GM19438 (cell line): Measurements from ENCODE around the gene TCTN1.
A peak's percentile ranks its signal among the peaks of the same experiment; 100 is the strongest.
"Not testable (repeated sequence)": the region's sequence is repeated elsewhere in the genome, so short reads cannot be mapped to it uniquely, and the experiment has no call there.

Source experiments
- ATAC-seq: cut with Tn5 transposase; IDR thresholded peaks from one replicate; pipeline ENCODE4 v1.9.1; 2021; ENCODE audit warnings: low read depth; ENCODE audit not compliant: unreplicated experiment

TCTN1 gene

GRCh38 chr12:110637869-110638441 lies 24.0 kb downstream of the TCTN1 start:
- no peak for ATAC-seq

DNA sequence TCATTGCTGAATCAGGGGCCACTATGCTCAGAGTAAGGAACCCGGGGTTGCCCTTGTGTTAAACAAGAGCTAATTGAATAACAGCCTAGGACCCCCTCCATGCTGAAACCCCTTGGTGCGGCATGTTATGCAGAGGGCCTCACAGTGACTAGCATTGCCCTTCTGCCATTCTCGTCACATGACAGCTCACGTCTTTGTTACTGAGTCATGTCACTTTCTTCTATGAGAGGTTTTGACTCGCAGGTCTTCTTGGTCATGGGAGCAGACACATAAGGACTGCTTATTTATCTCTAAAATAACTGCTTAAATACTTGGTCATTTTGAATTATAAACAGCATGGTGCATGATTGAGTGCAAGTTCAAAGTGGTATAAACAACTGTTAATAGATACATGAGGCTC lies 24.9 kb downstream of the TCTN1 start:
- no peak for ATAC-seq

GRCh38 chr12:110639336-110640141 lies 25.6 kb downstream of the TCTN1 start:
- no peak for ATAC-seq

GRCh38 chr12:110640275-110641025 lies 26.5 kb downstream of the TCTN1 start:
- no peak for ATAC-seq

DNA sequence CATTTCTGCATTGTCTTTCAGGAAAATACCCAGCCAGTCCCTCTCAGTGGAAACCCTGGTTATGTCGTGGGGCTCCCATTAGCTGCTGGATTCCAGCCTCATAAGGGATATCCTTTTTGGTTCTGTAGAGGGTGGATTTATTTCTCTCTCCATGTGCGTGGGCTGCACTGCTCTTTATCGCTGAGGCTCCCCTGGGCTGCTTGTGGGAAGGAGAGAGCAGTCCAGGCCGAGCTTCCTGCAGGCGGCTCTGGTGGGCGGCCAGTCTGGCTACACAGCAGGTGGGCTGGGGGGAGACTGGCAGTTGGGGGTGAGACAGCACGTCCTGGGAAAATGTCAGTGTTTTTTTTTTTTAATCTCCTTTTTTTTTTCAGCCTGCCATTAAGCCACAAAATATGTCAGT lies 27.6 kb downstream of the TCTN1 start:
- no peak for ATAC-seq

GRCh38 chr12:110647631-110648040 lies 33.7 kb downstream of the TCTN1 start:
- peak; percentile 60 for ATAC-seq

- no peak for ATAC-seq
Measured at GRCh38 chr12:110649341-110649847, 35.5 kb downstream of the TCTN1 start.

GRCh38 chr12:110654238-110654637 lies 40.3 kb downstream of the TCTN1 start:
- not testable (repeated sequence) for ATAC-seq

GRCh38 chr12:110656071-110656655 lies 42.2 kb downstream of the TCTN1 start:
- ATAC-seq = no peak

- no peak for ATAC-seq
Measured at GRCh38 chr12:110657747-110658146, 43.8 kb downstream of the TCTN1 start.

GRCh38 chr12:110658242-110658641 lies 44.3 kb downstream of the TCTN1 start:
- no peak for ATAC-seq

- ATAC-seq = no peak
Measured at GRCh38 chr12:110658878-110659277, 44.9 kb downstream of the TCTN1 start.

DNA sequence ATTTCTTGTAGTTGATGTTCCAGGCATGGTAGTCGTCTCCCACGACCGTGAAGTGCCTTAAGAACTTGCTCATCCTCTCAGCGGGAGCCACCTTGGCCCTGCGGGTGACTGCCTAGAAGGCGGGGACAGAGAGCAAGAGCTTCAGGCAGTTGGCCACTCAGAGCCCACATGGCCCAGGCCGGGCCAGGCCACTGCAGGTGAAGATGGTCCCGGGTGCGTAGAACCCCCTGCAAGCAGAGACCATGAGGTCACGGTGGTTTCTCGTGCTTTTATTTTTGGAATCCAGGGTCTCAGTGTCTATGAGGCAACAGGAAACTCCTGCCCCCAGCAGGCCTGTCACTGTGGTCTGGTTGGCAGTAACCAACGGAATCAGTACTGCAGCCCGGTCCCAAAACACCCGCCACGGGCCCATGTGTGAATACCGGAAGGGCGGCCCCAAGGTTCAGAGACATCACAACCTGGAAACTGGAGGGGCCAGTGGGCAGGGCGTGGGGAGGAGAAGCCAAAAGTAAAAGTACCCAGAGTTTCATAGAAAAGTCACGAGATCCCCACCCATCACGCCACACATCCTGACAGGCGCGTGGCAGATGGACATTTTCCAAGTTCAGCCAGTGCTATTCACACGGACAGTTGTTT lies 47.5 kb downstream of the TCTN1 start:
- peak; percentile 87 for ATAC-seq

- no peak for ATAC-seq
Measured at GRCh38 chr12:110666892-110667291, 53.0 kb downstream of the TCTN1 start.

- no peak for ATAC-seq
Measured at GRCh38 chr12:110667671-110668070, 53.7 kb downstream of the TCTN1 start.

- peak; percentile 10 for ATAC-seq
Measured at GRCh38 chr12:110668480-110669192, 54.7 kb downstream of the TCTN1 start.

- peak; percentile 28 for ATAC-seq
Measured at GRCh38 chr12:110669193-110669502, 55.2 kb downstream of the TCTN1 start.

- ATAC-seq = peak; percentile 44
Measured at GRCh38 chr12:110670161-110670701, 56.3 kb downstream of the TCTN1 start.

DNA sequence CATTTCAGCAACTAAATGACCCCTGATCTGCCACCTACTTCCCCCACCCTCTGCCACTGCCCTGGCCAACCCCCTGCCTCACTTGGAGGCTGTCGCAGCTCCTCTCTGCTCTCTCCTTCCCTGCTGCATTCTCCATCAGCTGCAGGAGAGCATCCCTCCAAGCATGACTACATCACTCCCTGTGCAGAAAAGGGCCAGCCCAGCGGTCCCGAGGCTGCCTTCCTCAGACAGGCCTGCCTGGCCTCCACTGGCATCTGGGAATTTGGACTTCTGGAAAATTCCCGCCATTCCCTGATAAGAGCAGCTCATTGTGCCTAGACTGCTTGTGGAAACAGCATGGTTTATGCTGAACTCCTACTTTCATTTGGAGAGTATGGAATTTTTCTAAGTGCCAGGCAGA lies 62.2 kb downstream of the TCTN1 start:
- no peak for ATAC-seq
